Frontal cortex (tissue), 4 donors: ENCODE results near the gene ADGRL3. TPM values are rescaled to one million over a fixed set of nuclear protein-coding genes. Genes with fewer than 3 reads are reported as not detected.
"Not testable (repeated sequence)": the region's sequence is repeated elsewhere in the genome, so short reads cannot be mapped to it uniquely, and the experiment has no call there.

Source experiments
- DNase-seq, 2 donors: peaks; one replicate each; pipeline ENCODE4 v3.0.0; 2012; ENCODE audit warnings: low spot score in 2 of 2
- FAIRE-seq: peaks from 2 replicates; lab custom pipeline; 2012; peaks lifted over from hg19 to GRCh38; lab: Jason Lieb, UNC
- total RNA-seq: library from RNA; depleted of rRNA; stranded (reverse); fragments of >200 nt; gene quantifications from one replicate; pipeline ENCODE4 v1.2.3, GENCODE V29; 2014
- donor health status: control.
- donor health status: control.
- donor health status: control.

ADGRL3 gene
- total RNA-seq, 1 donor from 2014 or later = 302 TPM

GRCh38 chr4:61461956-61462355 lies 261.8 kb downstream of the ADGRL3 start:
- DNase-seq (no peak), FAIRE-seq (no peak)

- FAIRE-seq (no peak), DNase-seq (no peak)
Observed at GRCh38 chr4:61462451-61463326, 262.6 kb downstream of the ADGRL3 start.

- DNase-seq (no peak), FAIRE-seq (no peak)
Observed at GRCh38 chr4:61468024-61468720, 268.0 kb downstream of the ADGRL3 start.

- FAIRE-seq (no peak), DNase-seq (no peak)
Observed at GRCh38 chr4:61473306-61473705, 273.2 kb downstream of the ADGRL3 start.

- FAIRE-seq = no peak
Observed at GRCh38 chr4:61478340-61478739, 278.2 kb downstream of the ADGRL3 start.

GRCh38 chr4:61485056-61485455 lies 284.9 kb downstream of the ADGRL3 start:
- FAIRE-seq (no peak), DNase-seq (no peak)

More at GRCh38 chr4:61478340-61478739, 278.2 kb downstream of the ADGRL3 start:
- no peak for DNase-seq

- no peak for DNase-seq
- no peak for FAIRE-seq
Observed at GRCh38 chr4:61489927-61490326, 289.8 kb downstream of the ADGRL3 start.

- FAIRE-seq (no peak), DNase-seq (no peak)
Observed at GRCh38 chr4:61493041-61493440, 292.9 kb downstream of the ADGRL3 start.

- DNase-seq (no peak), FAIRE-seq (no peak)
Observed at GRCh38 chr4:61493470-61493869, 293.3 kb downstream of the ADGRL3 start.

- FAIRE-seq (no peak), DNase-seq (no peak)
Observed at GRCh38 chr4:61500883-61501282, 300.8 kb downstream of the ADGRL3 start.

- FAIRE-seq (no peak), DNase-seq (no peak)
Observed at GRCh38 chr4:61501812-61502211, 301.7 kb downstream of the ADGRL3 start.

GRCh38 chr4:61505773-61506685 lies 305.9 kb downstream of the ADGRL3 start:
- FAIRE-seq (no peak), DNase-seq (no peak)

- FAIRE-seq = no peak
- no peak for DNase-seq
Observed at GRCh38 chr4:61507091-61507490, 307.0 kb downstream of the ADGRL3 start.

GRCh38 chr4:61509721-61510241 lies 309.7 kb downstream of the ADGRL3 start:
- FAIRE-seq, DNase-seq: not testable (repeated sequence)

- no peak for DNase-seq
Observed at GRCh38 chr4:61511716-61512488, 311.8 kb downstream of the ADGRL3 start.

GRCh38 chr4:61514991-61515390 lies 314.9 kb downstream of the ADGRL3 start:
- no peak for DNase-seq
- no peak for FAIRE-seq

More at GRCh38 chr4:61511716-61512488, 311.8 kb downstream of the ADGRL3 start:
- FAIRE-seq = no peak

- DNase-seq = no peak
- no peak for FAIRE-seq
Observed at GRCh38 chr4:61517144-61517543, 317.0 kb downstream of the ADGRL3 start.

GRCh38 chr4:61520166-61520565 lies 320.0 kb downstream of the ADGRL3 start:
- no peak for DNase-seq
- FAIRE-seq = no peak

GRCh38 chr4:61520681-61521160 lies 320.6 kb downstream of the ADGRL3 start:
- no peak for DNase-seq
- FAIRE-seq = no peak
